Fibroblast of skin of scalp (primary cell): ENCODE measurements around the gene GABARAP. TPM values are rescaled to one million over a fixed set of nuclear protein-coding genes. Genes with fewer than 3 reads are reported as not detected.
A peak's percentile ranks its signal among the peaks of the same experiment; 100 is the strongest.

Experiments
- DNase-seq: peaks from one replicate; pipeline ENCODE4 v3.0.0-alpha.2; 2013
- polyA plus RNA-seq, 2 experiments: library from polyadenylated mRNA; unstranded; fragments of 120-200 nt; gene quantifications; one replicate each; pipeline ENCODE4 v1.2.1, GENCODE V29; 2013; ENCODE audit not compliant: insufficient read length in 2 of 2

GABARAP gene
- 412 TPM for polyA plus RNA-seq (2013, experiment 1 of 2; ENCODE audit: insufficient read length)
- polyA plus RNA-seq (2013, experiment 2 of 2; ENCODE audit: insufficient read length), result 396 TPM

- DNase-seq, result peak; percentile 94
Measured at GRCh38 chr17:7241783-7242716, at the start of gene GABARAP. Gene GABARAP, minus strand, starts transcription at chr17:7242449. Its CDS starts 119 bp downstream, at chr17:7242330.

- DNase-seq, result no peak
Measured at GRCh38 chr17:7290685-7291084, 48.4 kb upstream of the GABARAP start.

GRCh38 chr17:7290166-7290565, 47.9 kb upstream of the GABARAP start:
- no peak for DNase-seq

GRCh38 chr17:7289256-7290032, 47.2 kb upstream of the GABARAP start:
- DNase-seq, result no peak

- no peak for DNase-seq
Measured at GRCh38 chr17:7285679-7286078, 43.4 kb upstream of the GABARAP start.

GRCh38 chr17:7284911-7285310, 42.7 kb upstream of the GABARAP start:
- DNase-seq, result no peak

GRCh38 chr17:7283471-7284216, 41.4 kb upstream of the GABARAP start:
- DNase-seq, result no peak

GRCh38 chr17:7282752-7283321, 40.6 kb upstream of the GABARAP start:
- DNase-seq, result no peak

GRCh38 chr17:7281953-7282751, 39.9 kb upstream of the GABARAP start:
- DNase-seq, result no peak

GRCh38 chr17:7281074-7281952, 39.1 kb upstream of the GABARAP start, which contains the start of gene SLC2A4:
Gene SLC2A4, plus strand, starts transcription at chr17:7281718. Its CDS starts 217 bp downstream, at chr17:7281935.
- peak; percentile 94 for DNase-seq

- DNase-seq, result peak; percentile 75
Measured at GRCh38 chr17:7280519-7281073, 38.3 kb upstream of the GABARAP start.

GRCh38 chr17:7279448-7279847, 37.2 kb upstream of the GABARAP start:
- no peak for DNase-seq

- no peak for DNase-seq
Measured at GRCh38 chr17:7266784-7267183, 24.5 kb upstream of the GABARAP start.

GRCh38 chr17:7263801-7264078, 21.5 kb upstream of the GABARAP start:
- no peak for DNase-seq

- no peak for DNase-seq
Measured at GRCh38 chr17:7262935-7263800, 20.9 kb upstream of the GABARAP start.

- no peak for DNase-seq
Measured at GRCh38 chr17:7262192-7262934, 20.1 kb upstream of the GABARAP start, which contains the start of gene CLDN7. Gene CLDN7, minus strand, starts transcription at chr17:7262478. Its CDS starts 435 bp downstream, at chr17:7262043.

GRCh38 chr17:7261379-7262191, 19.3 kb upstream of the GABARAP start:
- no peak for DNase-seq
